H9 (cell line): Measurements from ENCODE around the gene DRGX. TPM values are rescaled to one million over a fixed set of nuclear protein-coding genes. Genes with fewer than 3 reads are reported as not detected.

Experiments
- DNase-seq: peaks from one replicate; pipeline ENCODE4 v3.0.0-alpha.2; 2017
- H2AFZ ChIP-seq: one replicate; pipeline ENCODE4 v1.6.1; 2013; ENCODE audit warnings: mild to moderate bottlenecking, low read length, control low read depth, moderate library complexity
- H2AK5ac ChIP-seq: 2 replicates; pipeline ENCODE4 v1.6.1; 2013; ENCODE audit warnings: low read length, control low read depth, mixed read lengths; ENCODE audit not compliant: insufficient read length
- H2BK120ac ChIP-seq: one replicate; pipeline ENCODE4 v1.6.1; 2013; ENCODE audit warnings: low read depth, mild to moderate bottlenecking, low read length, control low read depth, inconsistent platforms; ENCODE audit not compliant: poor library complexity, severe bottlenecking
- H2BK12ac ChIP-seq: 2 replicates; pipeline ENCODE4 v1.6.1; 2013; ENCODE audit warnings: low read length, control low read depth, mixed read lengths, low read depth; ENCODE audit not compliant: insufficient read length
- H2BK15ac ChIP-seq: 2 replicates; pipeline ENCODE4 v1.6.1; 2013; ENCODE audit warnings: low read depth, low read length, control low read depth
- H2BK20ac ChIP-seq: one replicate; pipeline ENCODE4 v1.6.1; 2013; ENCODE audit warnings: low read depth, mild to moderate bottlenecking, low read length, control low read depth, inconsistent platforms; ENCODE audit not compliant: poor library complexity, severe bottlenecking
- H2BK5ac ChIP-seq: 2 replicates; pipeline ENCODE4 v1.6.1; 2013; ENCODE audit warnings: low read length, control low read depth, mixed read lengths; ENCODE audit not compliant: insufficient read length
- H3K14ac ChIP-seq: 2 replicates; pipeline ENCODE4 v1.6.1; 2013; ENCODE audit warnings: low read length, control low read depth; ENCODE audit not compliant: insufficient read depth
- H3K18ac ChIP-seq: 2 replicates; pipeline ENCODE4 v1.6.1; 2013; ENCODE audit warnings: low read depth, mild to moderate bottlenecking, mixed read lengths, low read length, control low read depth; ENCODE audit not compliant: insufficient read length
- H3K23ac ChIP-seq: 2 replicates; pipeline ENCODE4 v1.6.1; 2013; ENCODE audit warnings: low read length, control low read depth, mixed read lengths, low read depth; ENCODE audit not compliant: insufficient read length
- H3K23me2 ChIP-seq: 2 replicates; pipeline ENCODE4 v1.6.1; 2013; ENCODE audit warnings: low read depth, mild to moderate bottlenecking, mixed read lengths, low read length, control low read depth; ENCODE audit not compliant: insufficient read length, poor library complexity, severe bottlenecking
- H3K27ac ChIP-seq: 2 replicates; pipeline ENCODE4 v1.5.1; 2013; ENCODE audit warnings: low read length, control low read depth, mixed read lengths, low read depth; ENCODE audit not compliant: insufficient read length
- H3K27me3 ChIP-seq: 2 replicates; pipeline ENCODE4 v1.6.1; 2013; ENCODE audit warnings: low read length, control low read depth, inconsistent platforms; ENCODE audit not compliant: insufficient read depth
- H3K4ac ChIP-seq: 2 replicates; pipeline ENCODE4 v1.6.1; 2013; ENCODE audit warnings: low read depth, mild to moderate bottlenecking, control low read depth, inconsistent platforms, low read length, moderate library complexity
- H3K4me1 ChIP-seq: 2 replicates; pipeline ENCODE4 v1.6.1; 2013; ENCODE audit warnings: low read length, control low read depth, inconsistent platforms; ENCODE audit not compliant: insufficient read depth
- H3K4me2 ChIP-seq: 2 replicates; pipeline ENCODE4 v1.6.1; 2013; ENCODE audit warnings: low read length, control low read depth, mixed read lengths; ENCODE audit not compliant: insufficient read length, insufficient read depth
- H3K56ac ChIP-seq: 2 replicates; pipeline ENCODE4 v1.6.1; 2013; ENCODE audit warnings: low read depth, mild to moderate bottlenecking, mixed read lengths, low read length, control low read depth; ENCODE audit not compliant: insufficient read length
- H3K79me1 ChIP-seq: 2 replicates; pipeline ENCODE4 v1.6.1; 2013; ENCODE audit warnings: low read depth, mild to moderate bottlenecking, moderate library complexity, low read length, control low read depth, inconsistent platforms; ENCODE audit not compliant: insufficient read depth, poor library complexity, severe bottlenecking
- H3K79me2 ChIP-seq: 2 replicates; pipeline ENCODE4 v1.6.1; 2013; ENCODE audit warnings: low read length, control low read depth, inconsistent platforms; ENCODE audit not compliant: insufficient read depth
- H3K9ac ChIP-seq: 2 replicates; pipeline ENCODE4 v1.6.1; 2013; ENCODE audit warnings: low read length, control low read depth, mixed read lengths; ENCODE audit not compliant: insufficient read length; ENCODE audit errors: extremely low read depth
- H3K9me3 ChIP-seq: one replicate; pipeline ENCODE4 v1.6.1; 2013; ENCODE audit warnings: low read depth, low read length, inconsistent platforms; ENCODE audit not compliant: control insufficient read depth
- H3T11ph ChIP-seq: one replicate; pipeline ENCODE4 v1.6.1; 2013; ENCODE audit warnings: mild to moderate bottlenecking, low read length, control low read depth, inconsistent platforms
- H4K20me1 ChIP-seq: one replicate; pipeline ENCODE4 v1.6.1; 2013; ENCODE audit not compliant: control insufficient read depth, insufficient read length, insufficient read depth
- H4K5ac ChIP-seq: 2 replicates; pipeline ENCODE4 v1.6.1; 2013; ENCODE audit warnings: low read depth, mild to moderate bottlenecking, mixed read lengths, low read length, control low read depth; ENCODE audit not compliant: insufficient read length
- H4K8ac ChIP-seq: replicated peaks from 2 replicates; pipeline ENCODE4 v1.6.1; 2013; ENCODE audit warnings: low read length, control low read depth, mixed read lengths, low read depth; ENCODE audit not compliant: insufficient read length
- H4K91ac ChIP-seq: 2 replicates; pipeline ENCODE4 v1.6.1; 2013; ENCODE audit warnings: low read depth, mild to moderate bottlenecking, moderate library complexity, mixed read lengths, low read length, control low read depth; ENCODE audit not compliant: insufficient read length
- H3K27ac Mint-ChIP-seq, 3 experiments: 2 replicates in 2 of 3; 3 replicates in 1 of 3; pipeline ENCODE4 v1.8.0; 2020 to 2021; ENCODE audit warnings: mixed read lengths in 3 of 3, mild to moderate bottlenecking in 1 of 3, moderate library complexity in 1 of 3
- H3K27me3 Mint-ChIP-seq: 2 replicates; pipeline ENCODE4 v1.8.0; 2021; ENCODE audit warnings: low read depth, mild to moderate bottlenecking, moderate library complexity, mixed read lengths
- H3K36me3 Mint-ChIP-seq, 3 experiments: 2 replicates in 2 of 3; 3 replicates in 1 of 3; pipeline ENCODE4 v1.8.0; 2020 to 2021; ENCODE audit warnings: low read depth in 3 of 3, mixed read lengths in 3 of 3; ENCODE audit not compliant: insufficient read depth in 1 of 3
- H3K4me1 Mint-ChIP-seq, 2 experiments: 2 replicates each; pipeline ENCODE4 v1.8.0; 2020; ENCODE audit warnings: mixed read lengths in 2 of 2
- H3K4me3 Mint-ChIP-seq, 2 experiments: 2 replicates in 1 of 2; 3 replicates in 1 of 2; pipeline ENCODE4 v1.8.0; 2020 to 2021; ENCODE audit warnings: mild to moderate bottlenecking in 2 of 2, mixed read lengths in 2 of 2, moderate library complexity in 1 of 2
- H3K9me3 Mint-ChIP-seq, 2 experiments: 2 replicates in 1 of 2; 3 replicates in 1 of 2; pipeline ENCODE4 v1.8.0; 2020; ENCODE audit warnings: mild to moderate bottlenecking in 2 of 2, mixed read lengths in 2 of 2, moderate library complexity in 1 of 2
- CTCF ChIP-seq: fragments of 200-600 bp; sonication (generic); conservative IDR thresholded peaks from 3 replicates; pipeline ENCODE4 v1.8.0; 2021; ENCODE audit warnings: antibody characterized with exemption, mild to moderate bottlenecking
- WGBS: extraction: QIAGEN DNeasy Blood & Tissue Kit; methylation state at CpG from one replicate; pipeline ENCODE4 v1.1.7; 2013; ENCODE audit warnings: missing lambda C conversion rate, low lambda C conversion rate, mixed read lengths; ENCODE audit not compliant: insufficient read length; ENCODE audit errors: extremely low coverage; 5-methylcytosine and 5-hydroxymethylcytosine counted together
- total RNA-seq: library from RNA; stranded (reverse); gene quantifications from 2 replicates; pipeline ENCODE4 v1.2.1, GENCODE V29; 2021

The DRGX gene
- total RNA-seq, 1 experiment from 2014 or later: not detected

- WGBS: no CpG with 5 or more reads among the region's 4 CpGs
Observed at GRCh38 chr10:49350846-49351532, 44.9 kb downstream of the DRGX start.

More at GRCh38 chr10:49350846-49351532, 44.9 kb downstream of the DRGX start:
- Mint-ChIP-seq H3K36me3 (no peaks in the 10 kb centered on the region; a peak in 2 of 7 replicates), H3K27me3 (peaks cover 2% of the 10 kb centered on the region), H3K9me3 (no peaks in the 10 kb centered on the region; a peak in 1 of 5 replicates), H3K4me3 (no peak overlapping the region), H3K27ac (no peak overlapping the region; a peak in 1 of 7 replicates), H3K4me1 (no peaks in the 10 kb centered on the region)
- H3K23me2 ChIP-seq: no peaks in the 10 kb centered on the region
- H3K4me1 ChIP-seq: no peaks in the 10 kb centered on the region
- no peak overlapping the region for H3K18ac ChIP-seq
- H2BK15ac ChIP-seq: no peak overlapping the region
- DNase-seq: no peak
- no peak overlapping the region for H4K8ac ChIP-seq
- H3K9ac ChIP-seq: no peak overlapping the region
- no peak overlapping the region for H3K14ac ChIP-seq
- H3K23ac ChIP-seq: no peak overlapping the region
- H4K20me1 ChIP-seq: no peaks in the 10 kb centered on the region
- no peak overlapping the region for H3K4ac ChIP-seq
- no peak overlapping the region for H4K5ac ChIP-seq
- H3K27me3 ChIP-seq: no peaks in the 10 kb centered on the region
- no peak overlapping the region for H3T11ph ChIP-seq
- no peak overlapping the region for H3K4me2 ChIP-seq
- no peaks in the 10 kb centered on the region for H3K79me1 ChIP-seq
- H3K27ac ChIP-seq: no peak overlapping the region
- H3K9me3 ChIP-seq: no peaks in the 10 kb centered on the region
- no peak overlapping the region for H2BK12ac ChIP-seq
- H2AFZ ChIP-seq: no peak overlapping the region
- no peak overlapping the region for H2BK20ac ChIP-seq
- no peak overlapping the region for H2BK120ac ChIP-seq
- no peak overlapping the region for H2BK5ac ChIP-seq
- no peak for TF ChIP-seq CTCF
- H4K91ac ChIP-seq: no peak overlapping the region
- H3K56ac ChIP-seq: no peak overlapping the region
- H2AK5ac ChIP-seq: no peak overlapping the region
- H3K79me2 ChIP-seq: no peaks in the 10 kb centered on the region
